IPS-NIHi7 (cell line): ENCODE measurements around the gene APOA4.
"Not testable (repeated sequence)": the region's sequence is repeated elsewhere in the genome, so short reads cannot be mapped to it uniquely, and the experiment has no call there.

Experiments
- DNase-seq: peaks from one replicate; pipeline ENCODE4 v3.0.0; 2012; ENCODE audit warnings: mixed read lengths; ENCODE audit errors: extremely low spot score

Gene APOA4

DNA sequence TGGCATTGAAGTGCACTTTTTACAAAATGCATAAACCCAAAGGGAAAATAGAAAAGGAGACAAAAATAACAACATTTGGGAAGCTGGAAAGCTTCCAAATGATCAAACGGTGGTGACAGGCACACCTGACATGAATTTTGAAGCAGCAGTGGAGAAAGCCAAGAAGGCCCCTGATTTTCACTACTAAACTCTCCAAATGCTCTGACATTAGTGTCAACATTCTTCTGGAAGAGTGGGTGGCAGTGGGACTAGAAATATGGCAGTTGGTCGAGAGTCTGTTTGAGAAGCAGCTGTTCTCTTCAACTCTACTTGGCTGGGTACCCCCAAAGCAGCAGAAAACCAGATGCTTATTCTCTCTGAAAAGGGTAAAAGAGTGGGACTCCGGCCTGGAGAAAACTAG lies 19.1 kb downstream of the APOA4 start:
- DNase-seq = no peak

DNA sequence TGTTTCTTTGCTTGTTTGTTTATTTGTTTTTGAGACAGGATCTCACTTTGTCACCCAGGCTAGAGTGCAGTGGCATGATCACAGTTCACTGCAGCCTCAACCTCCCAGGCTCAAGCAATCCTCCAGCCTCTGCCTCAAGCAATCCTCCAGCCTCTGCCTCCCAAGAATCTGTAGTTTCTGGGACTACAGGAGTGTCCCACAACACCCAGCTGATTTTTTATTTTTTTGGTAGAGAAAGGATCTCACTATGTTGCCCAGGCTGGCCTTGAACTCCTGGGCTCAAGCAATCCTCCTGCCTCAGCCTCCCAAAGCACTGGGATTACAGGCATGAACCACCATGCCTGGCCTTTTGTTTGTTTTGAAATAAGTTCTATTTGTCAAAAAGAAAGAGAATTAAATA lies 21.4 kb downstream of the APOA4 start:
- not testable (repeated sequence) for DNase-seq

DNA sequence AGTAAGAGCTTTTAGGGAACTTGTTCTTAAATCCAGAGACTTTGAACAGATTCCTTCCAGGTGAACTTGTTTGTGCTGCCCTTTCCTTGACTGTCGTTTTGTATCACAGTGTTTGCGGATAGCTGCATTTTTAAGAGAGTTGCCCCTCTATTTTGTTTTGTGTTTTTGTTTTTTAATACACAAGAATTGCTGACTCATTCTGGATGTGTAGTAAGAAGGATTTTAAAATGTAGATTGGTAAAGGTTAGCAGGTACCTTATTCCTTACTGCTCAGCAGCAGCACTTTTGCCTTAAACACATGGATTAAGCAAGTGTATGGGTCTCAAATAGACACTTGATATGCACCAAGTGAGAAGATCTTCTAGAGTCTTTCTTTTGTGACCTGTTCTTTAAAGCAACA lies 22.5 kb downstream of the APOA4 start:
- DNase-seq = no peak

DNA sequence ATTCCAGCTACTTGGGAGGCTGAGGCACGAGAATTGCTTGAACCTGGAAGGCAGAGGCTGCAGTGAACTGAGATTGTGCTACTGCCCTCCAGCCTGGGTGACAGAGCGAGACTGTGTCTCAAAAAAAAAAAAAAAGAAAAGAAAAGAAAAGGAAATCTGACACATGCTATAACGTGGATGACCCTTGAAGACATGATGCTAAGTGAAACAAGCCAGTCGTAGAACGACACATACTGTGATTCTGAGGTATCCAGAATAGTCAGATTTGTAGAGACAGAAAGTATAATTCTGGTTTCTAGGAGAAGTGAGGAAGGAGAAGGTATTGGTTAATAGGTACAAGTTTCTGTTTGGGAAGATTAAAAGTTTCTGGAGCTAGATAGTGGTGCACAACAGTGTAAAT lies 24.7 kb downstream of the APOA4 start:
- no peak for DNase-seq

DNA sequence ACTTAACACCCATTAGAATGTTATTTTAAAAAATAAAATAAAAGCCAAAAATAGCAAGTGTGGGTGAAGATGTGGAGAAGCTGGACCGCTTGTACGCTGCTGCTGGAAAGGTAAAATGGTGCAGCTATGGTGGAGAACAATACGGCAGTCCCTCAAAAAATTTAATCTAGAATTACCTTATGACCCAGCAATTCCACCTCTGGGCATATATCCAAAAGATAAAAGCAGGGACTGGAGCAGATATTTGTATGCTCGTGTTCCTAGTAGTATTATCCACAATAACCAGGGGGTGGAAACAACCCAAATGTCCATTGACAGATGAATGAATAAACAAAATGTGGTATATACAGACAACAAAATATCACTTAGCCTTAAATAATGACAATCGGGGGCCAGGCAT lies 25.3 kb downstream of the APOA4 start:
- no peak for DNase-seq

DNA sequence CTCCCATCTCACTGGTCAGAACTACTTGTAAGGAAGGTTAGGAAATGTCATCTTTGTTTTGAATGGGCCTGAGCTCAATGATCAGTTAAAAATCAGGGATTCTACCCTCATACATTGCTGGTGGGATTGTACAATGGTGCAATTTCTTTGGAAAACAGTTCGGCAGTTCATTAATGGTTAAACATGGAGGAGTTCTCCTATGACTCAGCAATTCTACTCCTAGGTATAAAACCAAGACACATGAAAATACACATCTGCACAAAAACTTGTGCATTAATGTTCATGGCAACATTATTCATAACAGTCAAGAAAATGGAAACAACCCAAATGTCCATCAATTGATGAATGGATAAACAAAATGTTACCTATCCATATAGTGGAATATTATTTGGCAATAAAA lies 26.6 kb downstream of the APOA4 start:
- no peak for DNase-seq

DNA sequence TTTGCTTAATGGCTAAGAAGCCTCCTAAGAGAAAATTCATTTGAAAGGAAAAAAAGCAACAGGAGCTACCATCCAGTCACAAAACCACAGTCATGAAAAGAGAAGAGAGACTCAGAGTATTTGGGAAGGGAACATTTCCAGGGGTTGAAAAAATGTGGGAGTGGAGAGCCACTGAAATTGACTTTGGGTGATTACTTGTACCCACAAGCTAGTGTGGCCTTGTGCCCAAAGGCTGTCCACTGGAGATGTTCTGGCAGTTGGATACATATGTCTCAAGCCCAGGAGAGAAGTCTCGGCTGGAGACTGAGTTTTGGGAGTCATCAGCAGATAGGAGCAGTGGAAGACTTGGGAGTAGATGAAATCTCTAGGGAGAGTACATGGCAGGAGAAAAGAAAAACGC lies 28.3 kb downstream of the APOA4 start:
- no peak for DNase-seq

DNA sequence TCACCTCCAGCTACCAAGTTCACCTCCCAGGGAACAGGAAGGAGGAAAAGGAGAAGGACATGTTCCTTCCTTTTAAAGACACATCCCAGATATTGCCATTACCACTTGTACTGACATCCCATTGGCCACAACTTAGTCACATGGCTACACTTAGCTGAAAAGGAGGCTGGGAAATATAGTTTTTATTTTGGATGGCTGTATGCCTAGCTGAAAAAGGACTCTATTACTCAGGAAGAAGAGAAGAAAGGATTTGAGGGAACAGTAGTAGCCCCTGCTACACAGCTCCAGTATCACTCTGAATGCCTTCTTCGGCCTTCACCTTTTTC lies 29.4 kb downstream of the APOA4 start:
- no peak for DNase-seq

DNA sequence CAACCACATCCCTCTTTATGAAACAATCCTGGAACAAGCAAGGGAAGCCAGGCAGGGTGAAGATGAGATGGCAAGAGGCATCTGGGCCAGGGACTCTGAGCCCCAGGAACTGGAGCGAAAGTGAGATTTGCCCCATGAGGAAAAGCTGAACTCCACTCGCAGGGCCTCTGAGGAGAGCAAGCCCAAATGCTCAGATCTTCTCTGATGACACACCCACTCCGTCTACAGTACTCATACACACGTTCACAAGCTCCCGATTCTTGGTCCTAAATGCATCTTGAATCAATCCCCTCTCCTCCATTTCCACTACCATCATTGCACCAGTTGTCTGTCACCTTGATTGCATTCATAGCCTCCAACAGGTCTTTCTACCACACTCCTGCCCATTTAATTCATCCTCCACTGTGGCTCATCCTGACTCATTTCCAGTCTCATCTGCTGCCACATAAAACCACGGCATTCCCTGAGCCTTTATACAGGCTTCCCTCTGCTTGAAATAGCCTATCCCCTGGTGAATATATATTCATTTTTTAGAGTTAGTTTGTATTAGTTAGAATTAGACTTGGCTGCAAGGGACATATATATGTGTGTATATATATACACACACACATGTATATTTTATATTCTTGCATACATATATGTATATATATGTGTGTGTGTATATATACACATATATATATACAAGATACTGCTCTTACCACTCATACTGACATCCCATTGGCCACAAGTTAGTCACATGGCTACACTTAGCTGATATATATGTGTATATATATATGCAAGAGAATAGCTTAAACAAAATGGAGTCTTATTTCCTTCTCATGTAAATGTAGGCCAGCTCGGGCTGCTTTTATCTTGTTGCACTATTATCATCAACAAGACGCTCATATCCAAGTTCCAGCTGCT lies 30.0 kb downstream of the APOA4 start:
- no peak for DNase-seq

DNA sequence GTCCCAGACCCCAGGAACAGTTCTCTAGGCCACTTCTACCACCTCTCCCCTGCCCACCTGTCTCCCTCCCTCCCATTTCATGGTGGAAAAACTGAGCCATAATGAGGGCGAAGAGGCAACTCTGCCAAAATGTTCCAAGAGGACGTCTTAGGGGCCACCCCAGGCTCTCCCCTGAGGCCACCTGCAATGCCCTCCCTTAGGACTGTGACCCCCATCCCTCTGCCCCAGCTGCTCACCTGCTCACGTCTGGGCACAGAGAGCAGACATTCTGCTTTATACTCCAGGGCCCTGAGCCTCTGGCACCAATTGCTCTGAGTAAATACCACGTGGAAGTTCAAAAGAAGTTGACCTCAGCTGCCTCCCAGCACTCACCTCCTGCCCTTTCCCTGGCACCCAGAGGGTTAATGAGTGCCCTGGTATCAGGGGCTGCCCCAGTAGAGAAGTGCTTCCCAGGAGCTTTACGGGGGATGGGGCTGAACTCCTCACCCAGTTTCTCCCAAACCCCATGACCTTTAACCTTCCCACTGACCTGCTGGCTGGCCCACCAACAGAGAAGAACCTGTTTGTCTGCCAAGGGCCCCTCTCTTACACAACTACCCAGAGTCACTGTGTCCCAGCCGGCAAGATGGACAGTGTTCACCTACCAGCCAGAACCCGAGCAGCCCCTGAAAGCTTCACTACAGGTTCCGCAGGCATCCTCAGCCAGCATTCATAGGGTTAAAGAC lies 30.8 kb downstream of the APOA4 start:
- DNase-seq = no peak

DNA sequence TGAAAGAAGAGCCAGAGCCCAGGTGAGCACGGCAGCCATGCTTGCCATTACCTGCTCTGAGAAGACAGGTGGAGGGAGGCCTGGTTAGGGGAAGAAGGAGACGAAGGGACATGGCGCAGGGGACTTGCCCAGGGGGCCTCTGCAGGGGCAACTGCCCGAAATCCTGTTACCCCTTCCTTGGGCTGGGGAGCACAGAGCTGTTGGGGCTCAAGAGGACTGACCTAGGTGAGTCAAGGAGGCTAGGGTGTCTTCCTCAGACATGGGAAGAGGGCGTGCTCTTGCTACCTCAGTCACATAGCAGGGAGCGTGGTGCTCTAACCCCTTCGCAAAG lies 31.3 kb downstream of the APOA4 start, which contains the start of gene APOA5:
Gene APOA5, minus strand, starts transcription at position 67 of the 331 bp plus-strand sequence. Its CDS starts 19 bp downstream, at position 48.
- DNase-seq = no peak

DNA sequence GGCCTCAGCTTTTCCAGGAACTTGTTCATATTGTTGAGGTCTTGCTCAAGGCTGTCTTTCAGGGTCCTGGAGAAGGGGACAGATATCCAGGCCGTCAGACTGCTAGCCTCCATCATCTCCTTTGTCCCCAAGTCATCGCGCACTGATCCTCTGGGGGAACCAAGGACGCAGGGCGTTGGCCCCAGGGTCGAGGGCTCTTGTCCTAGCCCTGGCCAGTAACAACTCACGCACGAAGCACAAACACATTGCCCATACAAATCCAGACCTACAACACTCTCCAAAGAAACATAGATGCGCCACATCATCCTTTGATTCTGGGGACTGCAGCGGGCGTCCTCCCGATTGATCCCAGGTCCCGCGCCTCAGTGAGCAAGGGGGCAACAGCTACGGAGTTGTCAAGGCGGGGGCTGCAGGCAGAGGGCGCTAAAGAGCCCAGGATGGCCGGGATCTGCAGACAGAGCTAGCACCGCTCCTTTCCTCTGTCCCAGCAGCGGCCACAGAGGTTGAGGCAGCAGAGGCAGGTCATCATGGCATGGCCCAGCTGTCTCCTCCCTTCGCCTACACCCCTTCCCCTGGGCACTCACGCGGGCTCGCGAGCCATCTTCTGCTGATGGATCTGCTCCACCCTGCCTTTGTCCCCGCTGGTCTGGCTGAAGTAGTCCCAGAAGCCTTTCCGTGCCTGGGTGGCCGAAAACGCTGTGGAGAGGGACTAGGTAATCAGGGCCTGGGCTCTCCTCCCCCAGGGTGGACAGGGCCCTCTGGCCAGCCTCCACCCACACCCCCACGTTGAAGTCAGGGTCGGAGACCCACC lies 31.9 kb downstream of the APOA4 start:
- peak; percentile 97 for DNase-seq

DNA sequence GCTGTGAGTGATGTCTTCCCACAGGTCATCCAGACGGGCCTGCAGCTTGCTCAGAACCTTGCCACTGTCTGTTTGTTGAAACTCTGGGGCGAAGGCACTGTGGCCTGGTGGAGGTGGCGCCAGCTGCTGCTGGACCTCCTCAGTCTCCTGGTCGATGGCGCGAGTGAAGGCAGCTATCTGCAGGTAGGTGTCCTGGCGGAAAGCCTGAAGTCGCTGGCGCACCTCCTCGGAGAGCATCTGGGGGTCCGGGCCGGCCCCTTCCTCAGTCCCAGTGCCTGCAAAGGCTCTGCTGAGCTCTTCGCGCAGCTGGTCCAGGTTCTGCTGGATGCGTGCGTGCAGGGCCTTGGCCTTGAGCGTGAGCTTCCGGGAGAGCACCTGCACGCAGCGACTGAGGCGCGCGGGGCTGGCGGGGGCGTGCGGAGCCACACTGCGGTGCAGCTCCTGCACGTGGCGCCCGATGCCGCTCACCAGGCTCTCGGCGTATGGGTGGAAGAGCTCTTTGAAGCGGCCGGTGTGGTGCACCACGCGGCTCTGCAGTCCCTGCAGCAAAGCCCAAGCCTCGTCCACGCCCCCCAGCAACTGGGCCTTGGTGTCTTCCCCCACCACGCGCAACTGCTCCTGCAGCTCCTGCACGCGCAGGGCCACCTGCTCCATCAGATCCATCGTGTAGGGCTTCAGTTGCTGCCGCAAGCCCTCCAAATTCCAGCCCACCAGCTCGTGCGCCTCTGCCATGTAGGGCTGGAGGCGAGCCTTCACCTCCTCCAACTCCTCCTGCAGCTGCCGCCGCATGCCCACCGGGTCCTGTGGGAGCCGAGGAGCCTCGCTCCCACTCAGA lies 32.7 kb downstream of the APOA4 start:
- no peak for DNase-seq

DNA sequence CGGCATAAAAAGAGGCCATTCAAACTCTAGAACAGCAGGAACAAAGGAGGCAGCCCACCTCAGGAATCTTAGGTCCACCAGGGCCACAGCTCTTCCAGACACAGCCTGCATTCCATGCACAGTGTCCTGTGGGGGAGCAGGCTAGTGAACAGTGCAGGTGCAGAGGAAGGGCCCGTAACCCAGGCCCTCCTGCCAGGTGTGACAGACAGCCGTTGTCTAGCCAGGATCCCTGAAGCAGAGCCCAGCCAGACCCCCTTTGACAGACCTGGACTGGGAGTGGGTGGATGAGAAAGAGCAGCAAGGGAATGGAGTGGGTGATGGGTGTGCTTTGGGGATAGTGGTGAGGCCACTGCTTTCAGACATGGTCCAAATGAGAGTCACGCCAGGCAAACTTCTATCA lies 34.1 kb downstream of the APOA4 start:
- no peak for DNase-seq

DNA sequence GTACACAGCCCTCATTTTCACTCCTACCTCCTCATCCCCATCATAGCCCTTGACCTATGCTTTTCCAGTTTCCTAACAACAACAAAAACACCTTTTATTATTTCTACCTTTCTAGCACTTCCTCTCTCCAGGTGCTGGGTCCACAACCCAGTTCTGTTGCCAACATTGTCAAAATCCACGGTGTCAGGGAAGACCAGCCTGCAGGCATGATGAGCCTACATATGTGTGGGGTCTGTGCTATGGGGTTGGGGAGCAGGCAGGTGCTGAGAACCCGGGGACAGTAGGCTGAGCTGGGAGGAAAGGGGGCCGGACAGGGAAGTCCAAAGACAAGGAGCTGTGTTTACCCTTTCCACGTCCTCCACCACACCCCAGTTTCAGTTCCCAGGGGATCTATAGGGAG lies 34.6 kb downstream of the APOA4 start:
- DNase-seq = no peak

DNA sequence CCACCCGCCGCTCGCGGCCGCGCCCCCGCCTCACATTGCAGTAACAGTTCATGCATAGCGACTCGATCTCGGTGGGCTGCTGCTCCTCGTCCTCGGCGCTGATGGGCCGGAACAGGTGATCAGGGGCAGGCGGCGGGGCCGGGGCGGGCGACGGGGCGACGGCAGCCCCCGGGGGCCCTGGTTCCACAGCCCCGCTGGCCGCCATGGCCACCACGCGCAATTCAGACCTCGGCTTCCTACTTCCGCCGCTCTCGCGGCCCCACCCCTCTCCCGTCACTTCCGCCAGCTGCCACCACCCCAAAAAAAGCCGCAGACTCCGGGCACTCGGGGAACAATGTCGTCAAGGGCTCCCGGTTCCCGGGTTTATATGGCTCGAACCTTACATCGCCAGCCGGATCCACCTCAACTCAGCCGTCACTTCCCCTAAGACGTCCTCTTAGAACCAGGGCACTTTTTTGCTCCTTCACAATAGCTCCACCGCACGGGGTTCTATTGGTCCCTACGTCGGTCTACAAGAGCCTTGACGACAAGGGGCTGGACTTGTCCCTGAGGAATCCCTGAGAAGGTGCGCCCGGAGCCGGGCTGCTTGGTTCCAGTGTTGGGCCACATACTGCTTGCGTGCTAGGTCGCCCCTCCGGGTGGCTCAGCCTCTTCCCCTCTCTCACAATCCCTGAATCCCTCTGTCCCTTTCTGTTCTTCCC lies 35.2 kb downstream of the APOA4 start, which contains the start of gene ZPR1:
Gene ZPR1, minus strand, starts transcription at position 238 of the 701 bp plus-strand sequence. Its CDS starts 33 bp downstream, at position 205.
- peak; percentile 86 for DNase-seq

DNA sequence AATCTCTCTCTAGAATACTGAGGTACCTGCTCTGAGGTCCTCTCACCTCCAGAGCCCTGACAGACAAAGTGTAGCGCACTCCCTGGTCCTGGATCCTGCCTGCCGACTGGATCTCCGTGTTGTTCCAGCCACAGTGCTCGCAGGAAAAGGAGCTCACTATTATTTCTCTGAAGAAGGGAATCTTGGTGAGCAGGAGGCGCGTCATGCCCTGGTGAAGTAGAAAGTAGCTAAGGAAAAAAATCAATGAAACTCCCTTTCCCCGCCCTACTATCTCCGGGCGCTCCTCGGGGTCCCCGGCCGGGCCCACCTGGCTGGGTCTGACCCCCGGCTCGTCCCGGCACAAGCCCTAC lies 35.7 kb downstream of the APOA4 start:
- DNase-seq = no peak

DNA sequence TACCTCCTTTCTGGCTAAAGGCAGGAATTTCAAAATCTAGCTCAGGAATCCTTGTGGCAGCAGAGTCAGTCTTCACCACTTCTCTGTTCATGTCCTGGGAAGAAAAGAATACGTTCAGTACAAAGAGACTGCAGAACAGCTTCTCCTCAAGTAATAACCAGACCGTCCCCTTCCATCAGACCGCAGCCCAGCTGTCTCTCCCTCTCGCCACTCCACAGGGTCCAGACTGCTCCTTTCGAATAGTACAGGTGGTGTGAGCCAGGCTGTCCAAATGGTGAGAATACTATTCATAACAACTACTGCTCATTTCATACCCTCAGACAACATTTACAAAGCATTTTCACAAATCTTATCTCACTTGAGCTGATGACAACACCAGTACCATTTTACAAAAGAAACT lies 36.1 kb downstream of the APOA4 start:
- DNase-seq = no peak

DNA sequence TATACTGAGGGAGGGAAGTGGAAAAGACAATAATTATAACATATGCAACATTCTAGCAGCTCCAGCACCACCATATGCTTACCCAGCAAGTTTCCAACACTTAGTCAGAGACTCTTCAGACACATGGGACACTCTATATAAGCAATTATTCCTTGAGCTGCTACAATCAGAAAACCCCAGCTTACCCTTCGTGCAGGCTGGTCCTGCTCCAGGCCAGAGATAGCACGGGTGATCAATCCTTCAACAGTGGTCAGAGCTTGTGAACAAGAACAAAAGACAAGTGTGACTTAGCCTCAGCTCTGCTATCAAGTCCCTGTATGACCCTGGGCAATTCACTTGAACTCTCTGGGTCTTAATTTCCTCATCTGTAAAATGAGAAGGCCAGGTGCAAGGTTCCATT lies 36.8 kb downstream of the APOA4 start:
- no peak for DNase-seq

DNA sequence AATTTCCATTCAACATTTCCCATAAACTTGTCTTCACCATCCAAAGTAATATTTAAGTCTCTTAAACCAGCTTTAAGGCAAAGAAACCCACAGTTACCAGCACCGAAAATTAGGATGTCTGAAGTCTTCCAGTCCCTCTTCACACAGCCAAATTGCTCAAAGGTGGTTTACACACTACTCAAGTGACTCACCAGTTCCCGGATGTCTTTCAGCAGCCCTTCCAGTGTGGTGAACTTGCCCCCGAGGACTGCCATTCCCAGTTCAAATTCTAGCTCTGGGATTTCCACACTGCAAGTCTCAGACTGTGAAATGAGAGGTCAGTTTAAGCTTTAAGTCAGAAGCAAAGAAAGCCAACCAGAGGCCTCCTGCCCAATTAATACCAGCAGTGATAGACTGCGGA lies 40.4 kb downstream of the APOA4 start:
- no peak for DNase-seq

DNA sequence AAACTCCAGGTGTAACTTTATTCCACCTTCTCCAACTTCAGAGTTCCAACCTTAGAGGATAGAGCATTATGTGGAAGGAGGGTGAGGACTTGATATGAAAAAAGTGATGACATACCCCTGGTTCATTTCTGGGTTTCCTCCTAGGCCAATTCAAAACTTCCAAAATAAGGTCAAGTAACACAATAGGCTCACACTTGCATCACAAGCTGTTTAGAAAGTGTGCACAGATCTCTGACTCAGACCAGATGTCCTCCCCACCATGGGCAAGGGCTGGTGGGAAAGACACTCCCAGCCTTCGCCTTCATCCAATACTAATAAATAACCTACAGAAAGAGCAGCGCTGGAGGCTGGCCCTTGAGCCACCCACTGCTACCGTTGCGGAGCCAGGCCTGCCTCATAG lies 44.5 kb downstream of the APOA4 start:
- no peak for DNase-seq
